GM12878 (cell line): ENCODE data around the gene MYO6.

ENCODE experiments used
- BHLHE40 ChIP-seq, 2 experiments: fragments of 450-650 bp in 1 of 2; IDR thresholded peaks; 2 replicates each; pipeline ENCODE4 v1.6.1; 2011 to 2017; ENCODE audit warnings: low read depth in 2 of 2, borderline replicate concordance in 1 of 2, improper control_type of control experiment in 1 of 2, low read length in 1 of 2, mild to moderate bottlenecking in 1 of 2
- CBX3 ChIP-seq: fragments of 200-600 bp; sonication (generic); IDR thresholded peaks from 2 replicates; pipeline ENCODE4 v1.6.1; 2016; ENCODE audit warnings: low read depth, borderline replicate concordance
- CHD2 ChIP-seq: IDR thresholded peaks from 2 replicates; pipeline ENCODE4 v1.6.1; 2011; ENCODE audit warnings: low read depth, low read length, improper control_type of control experiment, borderline replicate concordance
- EZH2 ChIP-seq: IDR thresholded peaks from 2 replicates; pipeline ENCODE4 v1.6.1; 2012; ENCODE audit warnings: low read depth, mild to moderate bottlenecking, control low read depth, inconsistent platforms, low read length, borderline replicate concordance; ENCODE audit not compliant: control insufficient read depth
- POLR2AphosphoS5 ChIP-seq: IDR thresholded peaks from 2 replicates; pipeline ENCODE4 v1.6.1; 2011; ENCODE audit warnings: mild to moderate bottlenecking, low read length, inconsistent platforms
- SIN3A ChIP-seq: IDR thresholded peaks from 2 replicates; pipeline ENCODE4 v1.6.1; 2012; ENCODE audit warnings: low read depth, low read length, improper control_type of control experiment
- TF ChIP-seq, protein P1 (sequence below), 3 experiments: IDR thresholded peaks in 2 of 3; conservative IDR thresholded peaks in 1 of 3; 2 replicates each; pipeline ENCODE4 v1.5.1; 2011; ENCODE audit warnings: low read depth in 3 of 3, low read length in 3 of 3, mild to moderate bottlenecking in 3 of 3, control low read depth in 2 of 3, moderate library complexity in 2 of 3, inconsistent platforms in 1 of 3, mixed read lengths in 1 of 3; ENCODE audit not compliant: control insufficient read depth in 2 of 3, insufficient read depth in 1 of 3; ENCODE audit errors: extremely low read depth in 1 of 3

DNA sequence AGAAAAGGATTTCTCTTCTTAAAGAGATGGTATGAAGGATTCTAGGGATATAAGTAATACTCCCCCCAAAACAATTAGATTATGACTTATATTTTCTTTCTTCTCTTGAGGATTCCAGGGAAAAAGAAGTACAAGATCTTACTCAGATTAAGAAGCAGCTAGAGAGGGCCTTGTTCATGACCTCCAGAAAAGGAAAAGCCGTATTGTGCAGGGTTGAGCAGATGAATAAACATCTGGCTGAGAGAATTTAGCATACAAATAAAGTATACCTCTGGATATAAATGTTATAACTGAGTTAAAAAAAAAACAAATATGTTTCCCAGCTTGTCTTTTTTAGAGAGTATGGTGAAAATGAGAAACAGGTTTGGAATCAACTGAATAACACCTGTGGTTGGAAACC lies 11.3 kb downstream of the MYO6 start:
- TF ChIP-seq SIN3A (no peak), CHD2 (no peak), BHLHE40 (IDR thresholded peaks at IDR 0.05; ENCODE audit: borderline replicate concordance in 1 of 2, low read depth in 2 of 2, low read length in 1 of 2) (no peak), CBX3 (no peak), EZH2 (no peak), POLR2AphosphoS5 (no peak)
- TF ChIP-seq, protein P1, sequence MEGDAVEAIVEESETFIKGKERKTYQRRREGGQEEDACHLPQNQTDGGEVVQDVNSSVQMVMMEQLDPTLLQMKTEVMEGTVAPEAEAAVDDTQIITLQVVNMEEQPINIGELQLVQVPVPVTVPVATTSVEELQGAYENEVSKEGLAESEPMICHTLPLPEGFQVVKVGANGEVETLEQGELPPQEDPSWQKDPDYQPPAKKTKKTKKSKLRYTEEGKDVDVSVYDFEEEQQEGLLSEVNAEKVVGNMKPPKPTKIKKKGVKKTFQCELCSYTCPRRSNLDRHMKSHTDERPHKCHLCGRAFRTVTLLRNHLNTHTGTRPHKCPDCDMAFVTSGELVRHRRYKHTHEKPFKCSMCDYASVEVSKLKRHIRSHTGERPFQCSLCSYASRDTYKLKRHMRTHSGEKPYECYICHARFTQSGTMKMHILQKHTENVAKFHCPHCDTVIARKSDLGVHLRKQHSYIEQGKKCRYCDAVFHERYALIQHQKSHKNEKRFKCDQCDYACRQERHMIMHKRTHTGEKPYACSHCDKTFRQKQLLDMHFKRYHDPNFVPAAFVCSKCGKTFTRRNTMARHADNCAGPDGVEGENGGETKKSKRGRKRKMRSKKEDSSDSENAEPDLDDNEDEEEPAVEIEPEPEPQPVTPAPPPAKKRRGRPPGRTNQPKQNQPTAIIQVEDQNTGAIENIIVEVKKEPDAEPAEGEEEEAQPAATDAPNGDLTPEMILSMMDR (IDR thresholded peaks at IDR 0.05 in 2 of 3, conservative IDR thresholded peaks at IDR 0.05 in 1 of 3; ENCODE audit: control insufficient read depth in 2 of 3, extremely low read depth in 1 of 3, insufficient read depth in 1 of 3, low read depth in 3 of 3, low read length in 3 of 3): no peak
